NOMO-1 treated with DMSO at 0.1 percent for 48 hours (cell line): ENCODE data around the gene ZNF280C.
"Not testable (repeated sequence)": the region's sequence is repeated elsewhere in the genome, so short reads cannot be mapped to it uniquely, and the experiment has no call there.

ENCODE experiments used
- DNase-seq: peaks from one replicate; lab custom pipeline; 2025; ENCODE audit not compliant: unreplicated experiment; lab: John Stamatoyannopoulos, UW

The ZNF280C gene

GRCh38 chrX:130262231-130262630 lies 6.5 kb downstream of the ZNF280C start:
- DNase-seq: no peak

- no peak for DNase-seq
These were observed 7.3 kb downstream of the ZNF280C start for GRCh38 chrX:130261296-130261893.

DNA sequence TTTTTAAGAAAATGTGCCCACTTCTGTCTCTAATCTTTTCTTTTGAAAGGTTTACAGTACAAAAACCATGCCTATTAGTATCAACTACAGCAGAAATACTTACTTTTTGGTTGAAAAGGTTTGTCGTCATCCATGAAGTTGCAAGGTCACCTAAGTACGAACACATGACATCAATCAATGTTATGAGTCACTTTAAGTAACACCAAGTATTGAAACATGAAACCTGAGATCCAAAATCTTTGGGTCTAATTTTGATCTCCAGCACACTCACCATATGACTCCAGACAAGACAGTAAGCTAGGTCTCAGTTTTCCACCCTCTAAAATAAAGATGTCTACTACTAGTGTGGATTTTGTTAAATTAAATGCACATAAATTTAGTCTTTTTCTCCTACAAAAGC lies 8.4 kb downstream of the ZNF280C start:
- no peak for DNase-seq

- DNase-seq: no peak
These were observed 14.8 kb downstream of the ZNF280C start for GRCh38 chrX:130253916-130254315.

DNA sequence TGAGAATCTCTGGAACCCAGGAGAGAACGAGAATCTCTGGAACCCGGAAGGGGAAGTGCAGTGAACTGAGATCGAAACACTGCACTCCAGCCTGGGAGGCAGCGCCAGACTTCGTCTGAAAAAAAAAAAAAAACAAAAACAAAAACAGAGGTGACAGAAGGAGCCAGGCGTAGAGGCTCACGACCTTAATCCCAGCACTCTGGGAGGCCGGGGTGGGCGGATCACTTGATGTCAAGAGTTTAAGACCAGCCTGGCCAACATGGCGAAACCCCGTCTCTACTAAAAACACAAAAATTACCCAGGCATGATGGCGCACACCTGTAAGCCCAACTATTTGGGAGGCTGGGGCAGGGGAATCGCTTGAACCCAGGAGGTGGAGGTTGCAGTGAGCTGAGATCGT lies 17.0 kb downstream of the ZNF280C start:
- DNase-seq: no peak

DNA sequence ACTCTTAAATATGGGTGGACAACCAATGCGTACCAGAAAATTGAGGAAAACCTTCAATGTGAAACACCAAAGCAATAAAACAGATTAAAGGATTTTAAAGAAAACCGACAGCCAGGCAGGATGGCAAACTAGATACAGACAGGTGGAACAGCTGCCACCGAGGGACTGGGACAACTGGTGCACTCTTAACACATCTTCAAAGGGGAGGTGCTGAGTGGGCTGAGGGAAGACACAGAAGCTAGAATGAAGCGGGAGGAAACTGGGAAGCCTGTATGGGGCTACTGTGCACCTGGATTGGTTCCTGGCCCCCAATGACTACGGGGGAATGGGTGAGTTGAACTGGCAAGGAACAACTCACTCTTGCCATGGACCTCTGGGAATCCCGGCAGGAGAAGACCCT lies 20.7 kb downstream of the ZNF280C start:
- DNase-seq: no peak

GRCh38 chrX:130246084-130246483 lies 22.6 kb downstream of the ZNF280C start:
- no peak for DNase-seq

DNA sequence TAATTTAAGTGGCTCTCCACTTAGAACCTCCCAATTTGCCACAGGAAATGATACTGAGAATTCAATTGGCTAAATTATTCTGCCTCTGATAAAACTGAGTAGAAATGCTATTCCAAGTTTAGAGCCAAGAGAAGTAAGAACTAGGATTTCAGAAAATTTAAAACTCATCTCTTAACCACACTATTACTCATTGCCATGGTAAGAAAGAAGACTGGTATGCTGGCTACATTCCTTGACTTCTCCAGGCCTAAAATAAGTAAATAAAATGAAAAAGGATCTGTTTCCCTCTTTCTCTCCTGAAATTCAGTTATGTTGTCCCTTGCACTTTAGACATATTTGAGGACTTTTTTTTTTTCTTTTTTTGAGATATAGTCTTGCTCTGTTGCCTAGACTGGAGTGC lies 23.3 kb downstream of the ZNF280C start:
- DNase-seq: no peak

- not testable (repeated sequence) for DNase-seq
These were observed 37.5 kb downstream of the ZNF280C start for GRCh38 chrX:130231184-130231583.

GRCh38 chrX:130228871-130229270 lies 39.8 kb downstream of the ZNF280C start:
- no peak for DNase-seq

- peak; percentile 33 for DNase-seq
These were observed 43.9 kb downstream of the ZNF280C start for GRCh38 chrX:130224810-130225209.

DNA sequence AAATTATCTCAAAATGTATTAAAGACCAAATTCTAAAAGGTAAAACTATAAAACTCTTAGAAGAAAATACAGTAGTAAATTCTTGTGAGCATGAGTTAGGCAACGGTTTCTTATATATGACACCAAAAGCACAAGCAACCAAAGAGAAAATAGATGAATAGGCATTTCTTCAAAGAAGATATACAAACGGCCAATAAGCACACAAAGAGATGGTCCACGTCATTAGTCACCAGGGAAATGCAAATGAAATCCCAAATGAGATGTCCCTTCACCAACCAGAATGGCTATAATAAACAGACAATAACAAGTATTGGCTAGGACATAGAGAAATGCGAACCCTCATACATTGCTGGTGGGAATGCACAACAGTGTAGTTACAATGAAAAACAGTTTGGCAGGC lies 52.4 kb downstream of the ZNF280C start:
- no peak for DNase-seq

DNA sequence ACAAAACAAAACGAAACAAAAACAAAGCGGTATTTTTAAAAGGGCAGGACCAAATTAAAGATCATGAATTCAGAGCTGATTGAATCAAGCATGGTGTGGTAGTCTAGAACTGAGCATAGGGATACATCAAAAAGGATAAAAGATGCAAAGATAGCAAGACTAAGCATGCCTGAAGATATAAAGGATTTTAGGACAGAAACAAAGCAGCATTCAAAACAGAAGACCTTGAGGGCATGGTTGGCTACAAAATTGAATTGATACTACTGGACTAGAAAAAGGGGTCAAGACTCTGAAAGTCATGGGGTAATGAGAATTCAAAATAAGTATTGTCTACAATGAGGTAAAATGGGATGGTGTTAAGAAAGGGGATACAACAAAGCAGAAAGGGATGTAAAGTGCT lies 55.3 kb downstream of the ZNF280C start:
- DNase-seq: no peak

GRCh38 chrX:130212371-130212770 lies 56.3 kb downstream of the ZNF280C start:
- no peak for DNase-seq

DNA sequence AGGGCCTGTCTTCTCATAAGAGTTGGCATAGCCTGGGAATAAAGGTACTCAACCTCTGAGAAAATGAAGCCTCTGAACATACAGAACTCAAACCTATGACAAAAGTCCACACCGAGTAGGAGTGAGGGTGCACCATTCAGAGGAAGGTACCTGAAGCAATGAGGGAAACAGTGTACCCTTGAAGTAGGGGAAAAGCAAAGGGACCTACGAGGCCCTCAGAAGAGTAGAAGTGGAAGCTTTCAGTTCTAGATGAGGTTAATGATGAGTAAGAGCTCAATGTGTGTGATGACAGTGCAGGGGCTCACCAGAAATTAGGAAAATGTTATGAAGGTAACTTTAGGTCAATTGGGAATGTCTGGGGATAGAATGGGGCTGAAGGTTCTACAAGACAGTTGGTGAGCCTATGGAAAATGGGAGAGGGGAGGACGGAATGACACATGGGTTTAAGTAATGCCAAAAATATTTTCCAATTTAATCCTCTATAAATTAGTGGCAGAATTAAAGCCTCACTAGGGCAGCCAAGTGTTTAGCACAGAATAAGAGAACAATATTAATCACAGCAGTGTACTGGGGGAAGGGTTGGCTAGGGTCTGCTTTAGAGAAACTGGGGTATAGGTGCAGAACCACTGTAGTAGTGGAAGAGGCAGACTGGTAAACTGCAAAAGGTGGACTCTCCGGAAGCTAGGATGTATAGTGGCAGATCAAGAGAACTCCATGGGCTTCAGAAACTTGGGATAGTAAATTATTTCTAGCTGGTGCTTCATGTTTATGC lies 57.1 kb downstream of the ZNF280C start:
- DNase-seq: no peak

- no peak for DNase-seq
These were observed 64.1 kb downstream of the ZNF280C start for GRCh38 chrX:130204647-130205046.

DNA sequence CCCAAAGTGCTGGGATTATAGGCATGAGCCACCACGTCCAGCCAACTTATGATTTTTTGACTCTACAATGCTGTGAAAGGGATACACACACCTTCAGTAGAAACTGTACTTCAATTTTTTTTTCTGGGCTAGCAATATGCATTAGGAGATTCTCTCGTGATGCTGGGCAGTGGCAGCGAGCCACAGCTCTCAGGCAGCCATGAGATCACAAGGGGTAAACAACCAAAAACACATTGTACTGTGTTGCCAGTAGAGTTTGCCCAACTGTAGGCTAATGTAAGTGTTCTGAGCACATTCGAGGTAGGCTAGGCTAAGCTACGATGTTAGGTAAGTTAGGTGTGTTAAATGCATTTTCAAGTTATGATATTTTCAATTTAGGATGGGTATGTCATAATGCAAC lies 71.2 kb downstream of the ZNF280C start:
- no peak for DNase-seq

DNA sequence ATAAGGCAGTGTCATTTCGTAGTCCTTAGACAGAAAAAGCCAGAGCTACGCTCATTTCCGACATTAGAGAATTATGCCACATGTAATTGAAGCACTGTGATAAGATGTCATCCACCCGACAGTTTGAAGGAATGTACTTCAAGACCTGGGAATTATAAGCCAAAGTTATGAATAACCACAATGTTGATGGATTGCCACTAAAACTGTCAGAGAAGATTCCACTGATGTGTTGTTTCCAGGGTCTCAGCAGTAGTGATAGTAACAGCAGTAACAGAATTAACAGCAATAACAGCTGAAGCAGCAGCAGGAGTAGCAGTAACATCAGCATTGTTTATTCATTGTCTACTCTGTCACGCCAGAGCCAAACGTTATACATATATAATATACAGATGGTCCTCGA lies 72.2 kb downstream of the ZNF280C start:
- no peak for DNase-seq

DNA sequence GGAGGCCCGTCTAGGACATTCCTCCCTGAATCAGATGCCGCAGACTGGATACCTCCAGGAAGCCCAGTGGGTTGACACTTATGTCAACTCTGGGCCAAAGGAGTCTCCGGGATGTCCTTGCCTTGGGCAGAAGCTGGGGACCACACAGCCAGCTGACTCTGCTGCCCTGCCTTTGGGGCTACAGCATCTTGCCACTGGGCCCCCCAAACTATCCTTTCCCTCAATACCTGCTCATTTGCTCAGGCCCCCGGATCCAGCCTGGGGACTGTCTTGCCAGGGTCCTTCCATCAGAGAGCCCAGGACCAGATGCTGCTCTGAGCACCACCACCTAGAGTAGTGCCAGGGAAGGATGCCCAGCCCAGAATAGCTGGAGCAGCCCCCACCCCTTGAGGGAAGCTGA lies 77.9 kb downstream of the ZNF280C start:
- DNase-seq: no peak

DNA sequence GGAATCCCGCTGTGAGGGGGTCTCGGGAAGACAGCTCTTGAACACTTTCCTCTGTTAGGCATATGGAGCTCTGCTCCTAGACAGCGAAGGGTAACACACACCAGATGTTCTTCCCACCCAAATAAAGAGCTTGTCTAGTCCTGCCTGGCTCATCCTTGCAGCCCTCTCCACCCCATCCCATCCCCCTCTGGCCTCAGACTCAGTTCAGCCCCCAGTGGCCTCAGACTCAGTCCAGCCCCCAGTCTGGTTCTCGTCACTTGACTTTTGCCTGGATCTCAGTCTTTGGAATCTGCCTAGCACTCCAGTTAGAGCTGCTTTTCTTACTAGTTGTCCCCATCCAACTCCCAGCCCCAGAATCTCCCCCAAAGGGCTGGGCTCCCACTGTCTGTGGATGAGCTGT lies 82.0 kb downstream of the ZNF280C start:
- no peak for DNase-seq

DNA sequence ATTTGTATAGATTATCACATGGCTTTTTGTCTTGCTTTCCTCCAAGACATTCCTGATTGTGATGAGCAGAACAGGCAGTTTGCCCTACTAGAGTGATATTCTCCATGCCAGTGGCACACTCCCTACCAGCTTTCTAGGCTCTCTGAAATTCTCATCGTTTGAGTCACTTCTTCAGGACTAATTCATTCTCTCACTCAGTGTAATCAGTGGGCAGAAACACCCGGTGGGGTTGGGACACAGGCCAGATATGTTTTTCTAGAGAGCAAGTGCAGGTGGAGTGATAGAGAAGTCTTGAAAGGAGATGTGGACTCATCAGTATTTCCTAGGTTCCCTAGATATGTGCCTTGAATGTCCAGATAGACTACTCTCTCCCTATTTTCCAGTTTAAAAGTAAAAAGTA lies 83.8 kb downstream of the ZNF280C start:
- no peak for DNase-seq

DNA sequence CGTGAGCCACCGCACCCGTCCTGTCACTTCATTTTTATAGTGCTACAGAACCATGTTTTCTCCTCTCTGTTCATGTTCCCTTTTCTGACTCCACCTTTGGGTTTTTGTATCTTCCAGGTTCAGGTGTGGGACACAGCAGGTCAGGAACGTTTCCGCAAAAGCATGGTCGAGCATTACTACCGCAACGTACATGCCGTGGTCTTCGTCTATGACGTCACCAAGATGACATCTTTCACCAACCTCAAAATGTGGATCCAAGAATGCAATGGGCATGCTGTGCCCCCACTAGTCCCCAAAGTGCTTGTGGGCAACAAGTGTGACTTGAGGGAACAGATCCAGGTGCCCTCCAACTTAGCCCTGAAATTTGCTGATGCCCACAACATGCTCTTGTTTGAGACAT lies 84.5 kb downstream of the ZNF280C start:
- no peak for DNase-seq
